ENCODE measurements around the gene ABTB2. TPM values are rescaled to one million over a fixed set of nuclear protein-coding genes. Genes with fewer than 3 reads are reported as not detected.

ABTB2 gene
- total RNA-seq, 1 donor from 2014 or later, result 0.89 TPM

DNA sequence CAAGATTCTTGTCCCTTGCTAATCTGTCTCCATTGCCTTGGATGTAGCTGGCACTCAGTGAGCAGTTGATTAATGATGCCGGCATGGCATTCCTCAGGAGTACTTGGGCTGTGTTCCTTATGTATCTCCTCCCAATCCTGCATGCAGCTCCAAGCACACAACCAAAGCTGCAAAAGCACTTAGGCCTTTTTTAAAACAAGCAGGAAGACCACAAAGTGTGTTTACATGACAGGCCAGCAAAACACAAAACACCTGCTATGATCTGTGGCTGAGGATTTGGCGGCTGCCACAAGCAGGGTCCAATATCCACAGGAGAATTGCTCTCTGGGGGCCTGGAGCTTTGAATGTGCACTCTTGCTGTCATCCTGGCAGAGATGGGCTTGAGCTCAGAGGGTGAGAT lies 8.9 kb downstream of the ABTB2 start:
- Mint-ChIP-seq H3K9me3 (ENCODE audit: unreplicated experiment) (no peaks in the 10 kb centered on the region), H3K36me3 (ENCODE audit: unreplicated experiment) (no peaks in the 10 kb centered on the region), H3K27ac (ENCODE audit: unreplicated experiment) (no peak overlapping the region), H3K4me1 (ENCODE audit: unreplicated experiment) (peaks cover 13% of the 10 kb centered on the region), H3K27me3 (ENCODE audit: unreplicated experiment) (peaks cover 15% of the 10 kb centered on the region), H3K4me3 (ENCODE audit: unreplicated experiment) (no peak overlapping the region)
- DNase-seq (ENCODE audit: extremely low spot score, unreplicated experiment), result no peak
- TF ChIP-seq, protein P1, sequence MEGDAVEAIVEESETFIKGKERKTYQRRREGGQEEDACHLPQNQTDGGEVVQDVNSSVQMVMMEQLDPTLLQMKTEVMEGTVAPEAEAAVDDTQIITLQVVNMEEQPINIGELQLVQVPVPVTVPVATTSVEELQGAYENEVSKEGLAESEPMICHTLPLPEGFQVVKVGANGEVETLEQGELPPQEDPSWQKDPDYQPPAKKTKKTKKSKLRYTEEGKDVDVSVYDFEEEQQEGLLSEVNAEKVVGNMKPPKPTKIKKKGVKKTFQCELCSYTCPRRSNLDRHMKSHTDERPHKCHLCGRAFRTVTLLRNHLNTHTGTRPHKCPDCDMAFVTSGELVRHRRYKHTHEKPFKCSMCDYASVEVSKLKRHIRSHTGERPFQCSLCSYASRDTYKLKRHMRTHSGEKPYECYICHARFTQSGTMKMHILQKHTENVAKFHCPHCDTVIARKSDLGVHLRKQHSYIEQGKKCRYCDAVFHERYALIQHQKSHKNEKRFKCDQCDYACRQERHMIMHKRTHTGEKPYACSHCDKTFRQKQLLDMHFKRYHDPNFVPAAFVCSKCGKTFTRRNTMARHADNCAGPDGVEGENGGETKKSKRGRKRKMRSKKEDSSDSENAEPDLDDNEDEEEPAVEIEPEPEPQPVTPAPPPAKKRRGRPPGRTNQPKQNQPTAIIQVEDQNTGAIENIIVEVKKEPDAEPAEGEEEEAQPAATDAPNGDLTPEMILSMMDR (IDR thresholded peaks at IDR 0.05), result no peak

DNA sequence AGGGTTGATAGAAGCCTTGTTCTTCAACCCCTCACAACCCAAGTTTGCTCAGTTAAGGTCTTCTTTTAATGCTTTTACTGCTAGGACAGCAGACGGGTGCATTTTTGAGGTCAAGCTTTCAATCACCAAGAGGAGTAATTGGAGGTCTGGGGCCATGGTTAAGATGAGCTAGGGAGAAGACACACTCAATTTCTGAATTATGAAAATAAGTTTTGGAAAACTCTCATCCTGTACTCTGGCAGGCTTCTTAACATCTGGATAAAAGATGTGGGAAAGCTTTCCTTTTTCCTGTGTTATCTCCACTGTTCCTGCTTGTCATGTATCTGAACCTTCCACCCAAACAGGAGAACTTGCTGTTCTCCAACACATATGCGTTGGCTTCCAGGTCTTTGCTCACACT lies 9.7 kb downstream of the ABTB2 start:
- Mint-ChIP-seq H3K27ac (ENCODE audit: unreplicated experiment) (no peak overlapping the region), H3K4me3 (ENCODE audit: unreplicated experiment) (no peak overlapping the region), H3K9me3 (ENCODE audit: unreplicated experiment) (no peaks in the 10 kb centered on the region), H3K27me3 (ENCODE audit: unreplicated experiment) (peaks cover 10% of the 10 kb centered on the region), H3K4me1 (ENCODE audit: unreplicated experiment) (peaks cover 13% of the 10 kb centered on the region), H3K36me3 (ENCODE audit: unreplicated experiment) (no peaks in the 10 kb centered on the region)
- no peak for DNase-seq (ENCODE audit: extremely low spot score, unreplicated experiment)
- TF ChIP-seq, protein P1 (IDR thresholded peaks at IDR 0.05), result no peak

DNA sequence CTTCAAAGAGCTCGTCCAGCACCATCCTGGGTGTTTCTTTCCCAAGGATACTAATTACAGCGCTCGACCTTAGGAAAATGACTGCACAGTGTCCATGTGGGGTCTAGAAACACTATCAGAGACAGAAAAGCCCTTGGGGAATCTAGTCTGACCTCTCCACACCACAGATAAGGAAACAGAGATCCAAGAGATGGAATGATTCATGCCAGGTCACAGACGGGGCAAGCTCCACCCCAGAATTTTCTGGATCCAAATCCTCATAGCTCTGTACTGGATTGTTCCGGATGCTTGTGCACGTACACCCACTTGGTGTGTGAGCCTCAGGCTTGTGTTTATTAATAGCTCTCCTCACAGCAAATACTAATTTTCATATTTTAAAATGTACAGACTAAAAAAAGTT lies 11.3 kb downstream of the ABTB2 start:
- Mint-ChIP-seq H3K4me1 (ENCODE audit: unreplicated experiment) (peaks cover 13% of the 10 kb centered on the region), H3K27ac (ENCODE audit: unreplicated experiment) (no peak overlapping the region), H3K36me3 (ENCODE audit: unreplicated experiment) (no peaks in the 10 kb centered on the region), H3K9me3 (ENCODE audit: unreplicated experiment) (no peaks in the 10 kb centered on the region), H3K4me3 (ENCODE audit: unreplicated experiment) (no peak overlapping the region), H3K27me3 (ENCODE audit: unreplicated experiment) (peaks cover 11% of the 10 kb centered on the region)
- no peak for DNase-seq (ENCODE audit: extremely low spot score, unreplicated experiment)
- TF ChIP-seq, protein P1 (IDR thresholded peaks at IDR 0.05), result no peak

DNA sequence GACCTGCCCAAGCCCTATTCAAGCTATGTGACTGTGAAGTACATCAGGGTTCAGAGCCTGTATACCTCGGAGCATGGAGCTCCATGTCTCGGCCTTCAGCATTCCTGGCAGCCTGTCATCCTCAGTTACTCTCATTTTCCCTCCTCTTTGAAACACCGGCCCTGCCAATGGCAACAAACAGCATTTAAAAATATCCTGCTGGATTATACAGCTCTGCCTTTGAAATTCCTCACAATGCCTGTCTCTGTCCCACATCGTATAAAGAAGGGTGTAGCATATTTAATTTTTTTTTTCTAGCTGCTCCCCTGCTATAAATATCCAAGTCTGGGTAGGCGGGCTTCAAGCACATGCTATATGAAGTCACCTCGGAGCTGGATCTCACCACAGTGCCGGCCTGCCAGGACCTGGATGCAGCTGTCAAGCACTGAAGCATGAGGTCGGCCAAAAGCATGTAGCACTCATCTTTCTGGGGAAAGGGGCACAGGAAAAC lies 11.8 kb downstream of the ABTB2 start:
- Mint-ChIP-seq H3K4me3 (ENCODE audit: unreplicated experiment) (no peak overlapping the region), H3K36me3 (ENCODE audit: unreplicated experiment) (no peaks in the 10 kb centered on the region), H3K27me3 (ENCODE audit: unreplicated experiment) (peaks cover 7% of the 10 kb centered on the region), H3K9me3 (ENCODE audit: unreplicated experiment) (no peaks in the 10 kb centered on the region), H3K27ac (ENCODE audit: unreplicated experiment) (no peak overlapping the region), H3K4me1 (ENCODE audit: unreplicated experiment) (peaks cover 13% of the 10 kb centered on the region)
- TF ChIP-seq, protein P1 (IDR thresholded peaks at IDR 0.05), result no peak
- no peak for DNase-seq (ENCODE audit: extremely low spot score, unreplicated experiment)

DNA sequence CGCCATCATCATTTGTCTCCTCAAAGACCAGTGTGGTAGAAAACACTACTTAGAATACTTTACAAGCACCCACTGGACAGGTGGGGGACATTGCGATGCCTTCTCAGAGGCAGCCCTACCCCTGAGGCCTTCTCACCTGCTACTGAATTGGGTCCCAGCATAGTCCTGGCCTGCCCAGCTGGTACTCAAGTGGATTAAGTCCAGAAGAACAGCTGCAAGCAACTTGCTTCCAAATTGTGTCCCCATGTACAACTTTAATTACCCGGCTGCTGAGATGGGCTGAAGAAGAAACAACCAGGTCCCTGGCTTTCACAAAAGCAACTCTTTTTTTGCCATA lies 12.3 kb downstream of the ABTB2 start:
- TF ChIP-seq, protein P1 (IDR thresholded peaks at IDR 0.05), result no peak
- Mint-ChIP-seq H3K36me3 (ENCODE audit: unreplicated experiment) (no peaks in the 10 kb centered on the region), H3K27me3 (ENCODE audit: unreplicated experiment) (peaks cover 10% of the 10 kb centered on the region), H3K4me3 (ENCODE audit: unreplicated experiment) (no peak overlapping the region), H3K4me1 (ENCODE audit: unreplicated experiment) (peaks cover 13% of the 10 kb centered on the region), H3K27ac (ENCODE audit: unreplicated experiment) (no peak overlapping the region), H3K9me3 (ENCODE audit: unreplicated experiment) (no peaks in the 10 kb centered on the region)
- no peak for DNase-seq (ENCODE audit: extremely low spot score, unreplicated experiment)
